ENCODE measurements around the gene CHD1L.
"Not testable (repeated sequence)": the region's sequence is repeated elsewhere in the genome, so short reads cannot be mapped to it uniquely, and the experiment has no call there.

CHD1L gene

DNA sequence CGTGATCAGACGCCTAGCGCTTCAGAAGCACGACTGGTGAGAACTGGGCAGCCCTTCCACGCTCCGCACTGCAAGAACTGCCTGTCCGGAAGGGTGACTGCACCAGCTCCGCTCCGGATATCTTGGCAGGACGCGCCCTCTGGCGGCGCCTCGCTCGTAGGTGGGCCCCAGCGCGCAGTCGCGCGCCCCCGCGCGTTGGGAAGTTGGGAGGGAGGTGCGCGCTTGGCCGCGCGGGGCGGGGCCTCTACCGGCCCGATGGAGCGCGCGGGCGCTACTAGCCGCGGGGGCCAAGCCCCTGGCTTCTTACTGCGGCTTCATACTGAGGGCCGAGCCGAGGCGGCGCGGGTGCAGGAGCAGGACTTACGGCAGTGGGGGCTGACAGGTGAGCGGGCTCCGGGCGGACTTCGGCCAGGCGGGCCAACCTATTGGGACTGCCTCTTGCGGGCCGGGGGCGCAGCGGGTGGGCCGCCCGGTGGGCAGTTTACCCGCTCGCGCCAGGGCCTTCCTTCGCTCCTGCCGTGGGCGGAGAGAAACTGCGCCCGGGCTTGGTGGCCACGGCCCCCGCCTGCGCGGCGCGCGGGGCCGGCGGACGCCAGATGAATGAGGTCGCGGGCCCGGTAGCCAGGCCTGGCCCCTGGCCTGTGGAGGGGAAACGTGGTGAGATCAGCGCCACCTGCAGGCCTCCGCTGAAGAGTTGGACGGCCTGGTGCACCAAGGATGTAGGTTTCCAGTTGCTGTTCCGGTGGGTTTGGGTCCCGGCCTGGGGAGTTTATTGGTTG is at the start of gene CHD1L:
TSS of gene CHD1L (plus strand) at position 236 of the 779 bp plus-strand sequence. CDS start at position 256, 20 bp downstream.
- peak; percentile 89 for DNase-seq

DNA sequence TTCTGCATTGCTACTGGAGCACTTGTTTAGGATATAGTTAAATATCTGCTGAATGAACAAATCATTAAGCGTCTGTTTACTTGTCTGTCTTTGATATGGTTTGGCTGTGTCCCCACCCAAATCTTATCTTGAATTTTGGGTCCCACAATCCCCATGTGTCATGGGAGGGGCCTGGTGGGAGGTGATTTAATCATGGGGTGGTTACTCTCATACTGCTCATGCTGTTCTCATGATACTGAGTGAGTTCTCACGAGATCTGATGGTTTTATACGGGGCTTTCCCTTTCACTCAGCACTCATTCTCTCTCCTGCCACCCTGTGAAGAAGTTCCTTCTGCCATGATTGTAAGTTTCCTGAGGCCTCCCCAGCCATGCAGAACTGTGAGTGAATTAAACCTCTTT is 45.2 kb upstream of the CHD1L start:
- DNase-seq, result not testable (repeated sequence)

DNA sequence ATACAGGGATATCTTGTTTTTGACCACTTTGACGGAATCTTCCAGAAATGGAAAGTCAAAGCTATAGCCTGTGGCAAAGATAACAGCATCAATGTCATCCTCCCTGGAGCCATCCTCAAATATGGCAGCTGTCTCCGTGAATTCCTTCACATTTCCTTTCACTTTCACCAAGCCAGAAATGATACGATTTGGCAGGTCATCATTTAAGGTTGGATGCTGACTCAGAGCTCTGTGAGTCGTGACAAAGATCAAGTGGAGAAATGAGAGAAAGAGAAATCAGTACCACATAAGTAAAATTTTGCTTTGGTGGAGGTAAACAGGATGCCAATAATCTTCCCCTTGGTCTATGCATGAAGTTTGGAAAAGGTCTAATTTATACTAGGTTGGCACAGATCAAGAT is 41.2 kb upstream of the CHD1L start:
- DNase-seq, result peak; percentile 16

DNA sequence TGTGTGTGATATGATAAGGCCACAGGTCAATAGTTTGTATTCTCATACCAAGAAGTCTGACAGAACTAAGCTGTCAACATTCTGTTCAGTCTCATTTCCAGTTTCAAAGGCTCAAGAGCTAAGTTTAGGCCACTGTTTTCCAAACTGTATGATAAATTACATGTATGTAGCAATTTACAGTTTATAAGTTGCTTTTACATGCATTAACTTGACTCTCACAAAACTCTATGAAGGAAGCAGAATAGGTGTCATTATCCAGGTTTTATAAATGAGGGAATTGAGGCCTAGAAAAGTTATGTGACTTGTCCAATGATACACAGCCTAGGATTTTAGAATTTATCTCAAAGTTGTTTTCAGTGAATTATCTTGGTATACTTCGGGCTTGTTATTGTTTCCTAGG is 40.7 kb upstream of the CHD1L start:
- no peak for DNase-seq

DNA sequence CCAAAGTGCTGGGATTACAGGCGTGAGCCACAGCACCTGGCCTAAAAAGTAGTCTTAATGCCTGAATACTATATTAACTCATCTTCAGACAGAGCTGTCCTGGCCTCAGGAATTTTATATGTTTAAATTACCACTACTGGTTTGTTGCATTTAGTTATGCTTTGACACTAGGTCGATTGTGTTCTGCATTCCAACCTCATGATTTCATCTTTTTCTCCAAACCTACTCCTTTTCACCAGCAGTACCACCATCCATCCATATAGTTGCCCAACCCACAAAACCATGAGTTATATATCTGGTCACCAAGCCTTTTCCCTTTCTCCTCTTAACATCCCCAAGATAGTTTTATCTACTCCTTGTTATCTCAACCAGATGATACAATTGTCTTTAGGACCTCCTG is 39.9 kb upstream of the CHD1L start:
- peak; percentile 22 for DNase-seq

DNA sequence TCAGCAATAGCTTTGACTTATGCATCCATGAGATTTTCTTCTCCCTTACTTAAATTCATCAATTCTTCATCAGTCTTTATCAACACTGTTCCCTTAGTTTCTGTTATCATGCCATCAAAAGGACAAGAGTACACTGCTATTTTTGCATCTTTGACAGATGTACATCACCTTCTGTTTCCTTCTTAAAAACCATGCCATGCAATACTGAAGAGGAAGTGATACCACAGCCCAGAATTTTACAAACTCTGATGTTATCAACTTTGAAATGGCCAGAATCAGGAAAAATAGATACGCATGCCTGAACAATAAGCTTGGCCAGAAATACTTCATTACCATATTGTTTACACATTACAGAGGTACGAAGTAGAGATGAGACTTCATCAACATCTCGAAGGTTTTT is 38.4 kb upstream of the CHD1L start:
- DNase-seq, result no peak

DNA sequence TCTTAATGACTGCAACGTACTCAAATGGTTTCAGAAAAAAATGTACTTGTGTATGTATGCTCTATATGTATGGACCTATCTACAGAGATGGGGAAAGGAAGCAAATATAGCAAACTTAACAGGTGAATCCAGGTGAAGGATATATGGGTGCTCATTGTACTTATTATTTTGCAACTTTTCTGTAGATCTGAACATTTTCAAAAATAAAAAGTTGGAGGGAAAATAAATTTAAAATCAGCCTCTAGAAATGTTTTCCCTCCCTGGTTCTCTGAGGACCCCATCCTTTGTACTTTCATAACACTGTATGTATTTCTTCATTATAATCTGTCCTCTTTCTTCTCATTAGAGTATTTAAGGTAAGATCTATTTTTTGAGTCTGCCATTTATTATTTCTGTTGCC is 35.3 kb upstream of the CHD1L start:
- no peak for DNase-seq

DNA sequence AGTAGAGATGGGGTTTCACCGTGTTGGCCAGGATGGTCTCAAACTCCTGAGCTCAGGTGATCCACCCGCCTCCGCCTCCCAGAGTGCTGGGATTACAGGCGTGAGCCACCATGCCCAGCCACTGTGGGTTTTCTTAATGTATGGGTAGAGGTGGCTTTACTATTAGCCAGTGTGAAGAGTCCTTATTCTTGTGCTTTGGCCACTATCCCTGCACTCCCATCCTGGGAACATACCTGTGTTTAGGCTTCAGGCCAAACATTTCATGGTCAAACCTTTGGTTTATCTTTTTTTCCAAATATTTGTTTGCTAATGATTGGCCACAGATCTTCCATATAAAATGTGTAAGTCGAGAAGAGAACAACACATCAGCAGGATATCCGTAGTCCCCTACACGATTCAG is 33.9 kb upstream of the CHD1L start:
- DNase-seq, result no peak

DNA sequence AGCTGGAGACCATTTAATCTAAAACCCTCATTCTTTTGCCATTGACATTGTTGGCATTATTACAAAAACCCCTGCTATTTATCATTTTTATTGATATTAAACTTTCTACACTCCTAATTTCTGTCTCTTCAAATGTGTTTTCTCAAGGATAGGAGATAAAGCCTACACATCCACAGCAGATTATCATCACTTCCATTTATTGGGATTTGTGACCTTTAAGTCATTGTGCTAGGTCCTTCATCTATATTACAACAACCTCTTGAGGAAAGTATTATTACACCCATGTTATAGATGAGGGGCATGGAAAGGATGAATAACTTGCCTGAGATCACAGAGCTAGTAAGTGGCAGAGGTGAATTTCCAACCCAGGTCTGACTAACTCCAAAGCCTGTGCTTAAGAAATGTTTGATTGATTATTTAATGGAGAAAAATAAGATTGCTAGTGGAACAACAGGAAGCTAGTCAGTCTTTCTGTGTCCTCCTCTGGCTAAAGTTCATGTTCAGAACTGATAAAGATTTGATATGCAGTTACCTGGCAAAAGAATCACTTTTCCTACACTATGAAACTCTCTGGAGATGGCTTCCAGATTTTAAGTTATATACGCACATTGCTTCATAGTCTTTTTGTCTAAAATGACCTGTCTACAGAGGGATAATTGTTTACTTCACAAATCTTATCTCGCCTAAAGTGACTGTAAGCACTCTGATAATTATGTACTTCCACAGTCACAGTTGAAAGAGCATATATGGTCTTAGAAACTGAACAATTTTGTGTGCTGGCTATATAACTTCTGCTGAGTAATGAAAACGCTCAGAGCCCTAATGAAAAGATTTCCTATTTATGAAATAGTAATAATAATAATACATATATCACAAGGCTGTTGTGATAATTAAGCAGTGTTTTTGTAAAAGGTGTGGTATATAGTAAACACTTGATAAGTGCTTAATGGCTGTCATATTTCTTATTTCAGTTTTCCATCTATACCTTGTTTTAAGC is 32.4 kb upstream of the CHD1L start:
- no peak for DNase-seq

DNA sequence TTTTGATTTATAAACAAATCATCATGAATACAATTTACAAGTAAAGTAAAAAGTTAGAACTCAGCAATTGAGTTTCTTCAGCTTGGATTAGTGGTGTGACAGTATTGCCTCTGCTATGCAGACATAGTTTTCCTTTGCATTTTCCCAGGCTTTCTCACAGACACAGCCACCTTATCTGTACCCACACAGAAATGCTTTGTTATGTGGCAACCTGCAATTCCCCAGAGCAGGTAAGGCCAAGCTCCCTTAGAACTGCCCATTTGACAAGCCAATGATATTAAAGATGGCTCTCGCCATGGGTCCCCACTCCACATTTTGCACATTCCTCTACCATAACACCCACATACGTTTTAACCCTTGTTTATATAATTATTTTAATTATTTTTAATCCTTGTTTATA is 31.5 kb upstream of the CHD1L start:
- DNase-seq, result no peak

DNA sequence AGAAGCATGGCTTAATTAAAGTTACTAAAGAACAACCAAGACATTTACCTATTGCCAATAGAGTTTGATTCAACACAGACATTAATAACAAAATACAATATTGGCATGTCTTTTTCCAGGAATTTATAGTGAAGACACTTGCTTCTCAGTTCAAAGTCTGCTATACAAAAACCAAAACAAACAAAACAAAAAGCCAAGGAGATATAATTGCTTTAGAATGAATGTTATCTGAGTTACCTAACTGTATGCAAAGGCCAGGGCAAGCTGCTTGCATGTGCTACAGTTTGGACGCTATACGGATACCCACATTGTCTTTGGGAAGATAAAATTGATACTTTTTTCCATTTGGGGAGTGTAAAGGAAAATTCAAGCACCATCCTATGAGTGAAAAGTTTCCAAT is 30.9 kb upstream of the CHD1L start:
- DNase-seq, result no peak

DNA sequence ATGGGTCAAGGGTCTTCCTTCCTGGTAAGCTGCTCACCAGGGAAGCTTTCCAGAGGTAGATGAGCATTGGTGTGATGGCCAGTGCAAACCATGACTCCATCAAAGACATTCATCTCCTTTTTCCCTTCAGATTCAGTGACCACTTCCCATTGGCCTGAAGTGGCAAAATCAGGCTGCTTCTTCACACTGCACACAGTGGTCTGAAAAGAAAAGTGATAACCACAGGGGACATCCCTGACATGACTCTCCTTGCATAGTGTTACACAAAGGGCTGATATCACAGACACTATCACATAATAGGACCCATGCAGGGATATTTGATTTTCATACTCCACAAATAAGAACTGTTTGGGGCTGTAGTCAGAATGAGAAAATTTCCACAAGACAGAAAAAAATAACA is 29.2 kb upstream of the CHD1L start:
- no peak for DNase-seq

DNA sequence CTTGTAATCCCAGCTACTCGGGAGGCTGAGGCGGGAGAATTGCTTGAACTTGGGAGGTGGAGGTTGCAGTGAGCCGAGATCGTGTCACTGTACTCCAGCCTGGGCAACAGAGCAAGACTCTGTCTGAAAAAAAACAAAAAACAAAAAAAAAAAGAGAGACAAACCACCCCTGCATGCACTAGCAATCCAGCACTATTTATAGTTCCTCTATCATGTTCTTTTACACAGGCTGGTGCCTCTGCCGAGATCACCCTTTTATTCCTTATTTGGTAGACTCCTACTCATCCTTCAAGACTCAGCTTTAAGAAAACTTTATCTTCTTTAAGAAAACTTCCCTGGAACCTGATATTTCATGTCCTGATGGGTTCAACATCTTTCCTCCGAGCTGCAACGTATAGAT is 28.2 kb upstream of the CHD1L start:
- no peak for DNase-seq

DNA sequence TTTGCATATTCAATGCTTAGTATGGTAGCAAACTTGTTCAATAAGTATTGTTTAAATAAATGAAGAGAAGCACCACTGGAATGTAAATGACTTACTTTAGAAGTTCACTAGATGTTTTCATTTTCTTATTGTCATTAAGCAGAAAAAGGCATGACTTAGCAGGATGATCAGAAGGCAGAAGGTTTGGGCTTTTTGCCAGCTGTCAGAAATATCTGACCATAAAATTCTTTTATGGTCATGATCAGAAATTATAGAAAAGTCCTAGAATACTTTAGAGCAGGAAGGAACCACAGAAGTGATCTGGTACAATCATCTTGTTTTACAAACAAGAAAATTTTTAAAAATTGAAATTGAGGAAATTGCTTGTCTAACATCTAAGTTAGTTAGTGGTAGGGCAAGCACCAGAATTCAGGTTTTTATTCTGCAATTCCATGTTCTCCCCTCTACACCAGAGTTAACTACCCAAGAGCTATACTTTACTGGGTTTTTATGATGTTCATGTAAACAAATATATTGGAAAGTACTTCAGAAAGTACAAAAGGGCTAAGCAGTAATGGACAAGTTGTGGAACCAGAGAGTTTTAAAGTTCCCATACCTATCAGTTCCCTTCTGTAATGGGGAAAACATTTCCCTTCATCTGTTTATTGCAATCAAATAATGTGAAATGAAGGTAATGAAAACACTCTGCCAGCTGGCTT is 27.5 kb upstream of the CHD1L start:
- DNase-seq, result no peak

DNA sequence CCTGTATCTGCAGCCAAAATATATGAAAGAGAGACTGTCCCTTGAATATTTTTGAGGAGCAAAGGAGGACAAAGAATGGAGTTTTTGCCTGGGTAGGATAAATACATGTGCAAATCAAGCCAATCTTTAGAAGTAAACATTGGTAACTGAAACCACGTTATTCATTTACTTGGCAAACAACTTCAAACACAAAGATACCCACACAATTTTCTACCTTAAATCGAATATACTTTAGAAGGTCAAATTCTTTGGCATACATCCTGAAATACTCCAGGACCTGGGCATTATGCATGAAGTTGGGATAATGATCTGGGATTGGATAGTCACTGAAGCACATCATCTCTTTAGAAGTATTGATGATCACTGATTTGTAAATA is 27.0 kb upstream of the CHD1L start:
- DNase-seq, result no peak

DNA sequence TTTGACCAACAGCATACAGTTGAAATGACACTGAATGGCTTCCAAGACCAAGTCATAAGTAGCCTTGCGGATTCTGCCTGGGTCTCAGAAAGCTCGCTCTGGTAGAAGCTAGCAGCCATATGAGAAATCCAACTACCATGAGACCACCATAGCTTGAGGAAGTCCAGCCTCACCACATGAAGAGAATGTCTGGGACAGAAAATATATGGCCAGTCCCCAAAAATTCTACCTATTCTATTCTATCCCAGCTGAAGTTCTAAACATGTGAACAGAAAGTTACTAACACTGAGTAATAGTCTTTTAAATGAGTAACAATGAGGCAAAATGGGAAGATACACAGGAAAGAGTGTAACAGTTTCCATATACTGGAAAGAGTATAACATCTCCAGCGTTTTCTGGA is 26.4 kb upstream of the CHD1L start:
- no peak for DNase-seq

DNA sequence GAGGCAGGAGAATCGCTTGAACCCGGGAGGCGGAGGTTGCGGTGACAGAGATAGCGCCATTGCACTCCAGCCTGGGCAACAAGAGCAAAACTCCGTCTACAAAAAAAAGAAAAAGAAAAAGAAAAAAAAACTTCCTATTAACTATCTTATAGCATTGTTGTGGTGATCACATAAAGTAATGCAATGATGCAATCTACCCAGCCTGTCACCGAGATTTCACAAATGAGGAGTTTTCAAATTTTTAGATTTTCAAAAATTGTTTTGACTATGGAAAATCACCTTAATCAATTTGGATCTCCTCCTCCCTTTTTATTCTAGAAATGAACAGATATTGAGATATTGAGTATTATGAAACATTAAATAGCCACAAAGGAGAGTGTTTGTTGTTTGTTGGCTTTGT is 25.3 kb upstream of the CHD1L start:
- DNase-seq, result no peak

DNA sequence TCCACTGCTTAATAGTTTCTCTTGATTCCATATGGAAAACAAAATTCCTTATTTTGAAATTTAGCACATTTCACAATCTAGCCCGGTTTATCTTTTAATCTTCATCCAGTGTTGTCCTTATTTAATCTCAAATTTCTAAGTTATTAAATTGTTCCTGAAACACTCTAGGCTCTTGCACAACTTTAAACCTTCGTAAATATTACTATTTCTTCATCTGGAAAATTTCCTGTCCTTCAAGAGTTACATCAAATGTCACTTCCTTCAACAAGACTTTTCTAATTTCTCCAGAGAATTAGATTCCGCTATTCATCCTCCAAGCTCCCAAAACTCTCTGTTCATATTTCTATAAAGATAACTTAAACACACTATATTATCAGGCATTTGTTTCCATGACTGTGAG is 23.9 kb upstream of the CHD1L start:
- no peak for DNase-seq

DNA sequence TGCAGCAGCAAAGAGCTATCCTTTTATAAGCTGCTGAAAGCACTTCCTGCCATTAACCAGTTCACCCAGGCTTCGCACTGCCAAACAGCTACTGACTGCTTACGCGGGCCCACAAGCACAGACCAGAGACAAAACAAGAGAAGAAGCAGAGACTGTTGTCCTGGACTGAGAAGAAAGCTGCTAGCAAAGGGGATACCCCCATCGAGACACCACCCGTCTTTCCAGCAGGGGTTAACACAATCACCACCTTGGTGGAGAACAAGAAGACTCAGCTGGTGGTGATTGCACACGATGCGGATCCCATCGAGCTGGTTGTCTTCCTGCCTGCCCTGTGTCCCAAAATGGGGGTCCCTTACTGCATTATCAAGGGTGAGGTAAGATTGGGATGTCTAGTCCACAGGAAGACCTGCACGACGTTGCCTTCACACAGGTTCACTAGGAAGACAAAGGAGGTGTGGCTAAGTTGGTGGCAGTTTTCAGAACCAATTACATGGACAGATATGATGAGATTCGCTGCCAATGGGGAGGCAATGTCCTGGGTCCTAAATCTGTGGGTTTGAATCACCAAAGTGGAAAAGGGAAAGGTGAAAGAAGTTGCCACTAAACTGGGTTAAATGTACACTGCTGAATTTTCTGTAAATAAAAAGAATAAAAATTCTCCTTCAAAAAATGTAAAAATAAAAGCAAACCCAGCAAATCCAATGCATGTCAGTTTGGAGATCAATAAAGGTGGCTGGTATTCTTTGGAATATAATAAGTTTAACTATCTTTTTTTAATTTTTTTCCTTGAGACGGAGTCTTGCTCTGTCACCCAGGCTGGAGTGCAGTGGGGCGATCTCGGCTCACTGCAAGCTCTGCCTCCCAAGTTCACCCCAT is 18.5 kb upstream of the CHD1L start:
- DNase-seq, result no peak

DNA sequence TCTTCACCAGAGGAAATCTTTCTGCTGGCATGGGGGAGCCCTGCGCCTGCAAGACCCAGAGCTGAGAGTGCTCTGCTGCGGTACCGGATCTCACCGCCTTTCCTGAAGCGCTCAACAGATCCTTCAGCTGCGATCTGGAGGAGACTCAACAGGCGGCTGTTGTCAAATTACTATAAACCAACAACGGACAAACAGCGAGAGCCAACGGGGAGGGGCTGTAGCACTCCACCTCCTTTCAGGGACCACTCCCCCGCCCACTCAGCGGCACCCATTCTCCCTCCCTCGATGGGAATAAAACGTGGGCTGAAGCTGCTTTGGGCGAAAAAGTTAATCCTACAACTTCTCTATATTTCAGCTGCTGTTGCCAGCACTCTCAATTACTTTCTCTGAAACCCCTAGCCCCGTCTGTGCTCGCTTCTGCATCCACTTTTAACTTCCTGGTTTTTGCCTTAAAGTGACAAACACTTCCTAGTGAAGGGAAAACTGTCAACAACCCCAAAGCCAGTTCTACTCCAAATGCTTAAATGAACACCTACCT is 17.2 kb upstream of the CHD1L start, which contains the start of gene FMO5:
TSS of gene FMO5 (minus strand) at position 147 of the 538 bp plus-strand sequence. CDS start 310 bp downstream, outside the sequence.
- DNase-seq, result no peak

DNA sequence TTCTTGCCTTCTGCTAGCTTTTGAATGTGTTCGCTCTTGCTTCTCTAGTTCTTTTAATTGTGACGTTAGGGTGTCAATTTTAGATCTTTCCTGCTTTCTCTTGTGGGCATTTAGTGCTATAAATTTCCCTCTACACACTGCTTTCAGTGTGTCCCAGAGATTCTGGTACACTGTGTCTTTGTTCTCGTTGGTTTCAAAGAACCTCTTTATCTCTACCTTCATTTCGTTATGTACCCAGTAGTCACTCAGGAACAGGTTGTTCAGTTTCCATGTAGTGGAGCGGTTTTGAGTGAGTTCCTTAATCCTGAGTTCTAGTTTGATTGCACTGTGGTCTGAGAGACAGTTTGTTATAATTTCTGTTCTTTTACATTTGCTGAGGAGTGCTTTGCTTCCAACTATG is 11.5 kb upstream of the CHD1L start:
- DNase-seq, result not testable (repeated sequence)

DNA sequence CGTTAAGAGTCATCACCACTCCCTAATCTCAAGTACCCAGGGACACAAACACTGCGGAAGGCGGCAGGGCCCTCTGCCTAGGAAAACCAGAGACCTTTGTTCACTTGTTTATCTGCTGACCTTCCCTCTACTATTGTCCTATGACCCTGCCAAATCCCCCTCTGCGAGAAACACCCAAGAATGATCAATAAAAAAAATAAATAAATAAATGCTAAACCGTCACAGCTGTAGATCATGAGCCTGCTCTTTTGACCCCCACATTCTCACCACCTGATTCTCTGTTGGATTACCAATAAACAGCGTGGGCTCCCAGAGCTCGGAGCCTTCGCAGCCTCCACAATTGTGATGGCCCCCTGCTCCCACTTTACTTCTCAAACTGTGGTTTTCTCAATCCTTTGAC is 8.6 kb upstream of the CHD1L start:
- DNase-seq, result not testable (repeated sequence)

All from NCI-H226 (cell line).